ENCODE measurements around the gene DEFB128. TPM values are rescaled to one million over a fixed set of nuclear protein-coding genes. Genes with fewer than 3 reads are reported as not detected.
"Not testable (repeated sequence)": the region's sequence is repeated elsewhere in the genome, so short reads cannot be mapped to it uniquely, and the experiment has no call there.

The DEFB128 gene
- total and polyA plus RNA-seq, 10 of the 15 experiments (the other 5 are each of a cell fraction or from before 2014, with no cell fraction given) = not detected

DNA sequence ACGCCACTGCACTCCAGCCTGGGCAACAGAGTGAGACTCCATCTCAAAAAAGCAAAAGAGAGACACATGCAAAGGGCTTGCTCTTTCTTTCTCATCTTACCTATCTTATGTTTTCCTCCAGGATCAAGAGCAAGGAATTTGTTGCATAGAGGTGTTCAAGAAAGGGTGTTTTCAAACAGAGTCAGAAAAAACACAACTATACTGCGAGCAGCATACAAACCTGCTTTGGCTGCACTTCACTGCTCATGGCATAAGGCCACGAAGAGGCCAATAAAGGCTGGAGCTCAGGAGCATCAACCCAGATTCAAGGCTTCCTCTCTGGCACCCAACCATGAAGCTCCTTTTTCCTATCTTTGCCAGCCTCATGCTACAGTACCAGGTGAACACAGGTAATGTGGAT lies 37.4 kb upstream of the DEFB128 start, which contains the start of gene DEFB129 (continued):
- TF ChIP-seq, protein P1, sequence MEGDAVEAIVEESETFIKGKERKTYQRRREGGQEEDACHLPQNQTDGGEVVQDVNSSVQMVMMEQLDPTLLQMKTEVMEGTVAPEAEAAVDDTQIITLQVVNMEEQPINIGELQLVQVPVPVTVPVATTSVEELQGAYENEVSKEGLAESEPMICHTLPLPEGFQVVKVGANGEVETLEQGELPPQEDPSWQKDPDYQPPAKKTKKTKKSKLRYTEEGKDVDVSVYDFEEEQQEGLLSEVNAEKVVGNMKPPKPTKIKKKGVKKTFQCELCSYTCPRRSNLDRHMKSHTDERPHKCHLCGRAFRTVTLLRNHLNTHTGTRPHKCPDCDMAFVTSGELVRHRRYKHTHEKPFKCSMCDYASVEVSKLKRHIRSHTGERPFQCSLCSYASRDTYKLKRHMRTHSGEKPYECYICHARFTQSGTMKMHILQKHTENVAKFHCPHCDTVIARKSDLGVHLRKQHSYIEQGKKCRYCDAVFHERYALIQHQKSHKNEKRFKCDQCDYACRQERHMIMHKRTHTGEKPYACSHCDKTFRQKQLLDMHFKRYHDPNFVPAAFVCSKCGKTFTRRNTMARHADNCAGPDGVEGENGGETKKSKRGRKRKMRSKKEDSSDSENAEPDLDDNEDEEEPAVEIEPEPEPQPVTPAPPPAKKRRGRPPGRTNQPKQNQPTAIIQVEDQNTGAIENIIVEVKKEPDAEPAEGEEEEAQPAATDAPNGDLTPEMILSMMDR (IDR thresholded peaks at IDR 0.05 in 2 of 3, conservative IDR thresholded peaks at IDR 0.05 in 1 of 3; ENCODE audit: control insufficient read depth in 2 of 3, extremely low read depth in 1 of 3, insufficient read depth in 1 of 3, low read depth in 3 of 3, low read length in 3 of 3) = no peak
- TF ChIP-seq, protein P2, sequence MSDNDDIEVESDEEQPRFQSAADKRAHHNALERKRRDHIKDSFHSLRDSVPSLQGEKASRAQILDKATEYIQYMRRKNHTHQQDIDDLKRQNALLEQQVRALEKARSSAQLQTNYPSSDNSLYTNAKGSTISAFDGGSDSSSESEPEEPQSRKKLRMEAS (IDR thresholded peaks at IDR 0.05; ENCODE audit: low read depth, low read length) = no peak
- TF ChIP-seq, protein P3, sequence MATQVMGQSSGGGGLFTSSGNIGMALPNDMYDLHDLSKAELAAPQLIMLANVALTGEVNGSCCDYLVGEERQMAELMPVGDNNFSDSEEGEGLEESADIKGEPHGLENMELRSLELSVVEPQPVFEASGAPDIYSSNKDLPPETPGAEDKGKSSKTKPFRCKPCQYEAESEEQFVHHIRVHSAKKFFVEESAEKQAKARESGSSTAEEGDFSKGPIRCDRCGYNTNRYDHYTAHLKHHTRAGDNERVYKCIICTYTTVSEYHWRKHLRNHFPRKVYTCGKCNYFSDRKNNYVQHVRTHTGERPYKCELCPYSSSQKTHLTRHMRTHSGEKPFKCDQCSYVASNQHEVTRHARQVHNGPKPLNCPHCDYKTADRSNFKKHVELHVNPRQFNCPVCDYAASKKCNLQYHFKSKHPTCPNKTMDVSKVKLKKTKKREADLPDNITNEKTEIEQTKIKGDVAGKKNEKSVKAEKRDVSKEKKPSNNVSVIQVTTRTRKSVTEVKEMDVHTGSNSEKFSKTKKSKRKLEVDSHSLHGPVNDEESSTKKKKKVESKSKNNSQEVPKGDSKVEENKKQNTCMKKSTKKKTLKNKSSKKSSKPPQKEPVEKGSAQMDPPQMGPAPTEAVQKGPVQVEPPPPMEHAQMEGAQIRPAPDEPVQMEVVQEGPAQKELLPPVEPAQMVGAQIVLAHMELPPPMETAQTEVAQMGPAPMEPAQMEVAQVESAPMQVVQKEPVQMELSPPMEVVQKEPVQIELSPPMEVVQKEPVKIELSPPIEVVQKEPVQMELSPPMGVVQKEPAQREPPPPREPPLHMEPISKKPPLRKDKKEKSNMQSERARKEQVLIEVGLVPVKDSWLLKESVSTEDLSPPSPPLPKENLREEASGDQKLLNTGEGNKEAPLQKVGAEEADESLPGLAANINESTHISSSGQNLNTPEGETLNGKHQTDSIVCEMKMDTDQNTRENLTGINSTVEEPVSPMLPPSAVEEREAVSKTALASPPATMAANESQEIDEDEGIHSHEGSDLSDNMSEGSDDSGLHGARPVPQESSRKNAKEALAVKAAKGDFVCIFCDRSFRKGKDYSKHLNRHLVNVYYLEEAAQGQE (IDR thresholded peaks at IDR 0.05; ENCODE audit: low read depth, low read length) = no peak
- TF ChIP-seq CEBPB (IDR thresholded peaks at IDR 0.05; ENCODE audit: borderline replicate concordance in 1 of 2, low read depth in 2 of 2, low read length in 2 of 2) = no peak
- no peak for TF ChIP-seq NR2C2 (IDR thresholded peaks at IDR 0.05; ENCODE audit: borderline replicate concordance, control insufficient read depth, insufficient read length, low read depth)
- TF ChIP-seq, protein P4, sequence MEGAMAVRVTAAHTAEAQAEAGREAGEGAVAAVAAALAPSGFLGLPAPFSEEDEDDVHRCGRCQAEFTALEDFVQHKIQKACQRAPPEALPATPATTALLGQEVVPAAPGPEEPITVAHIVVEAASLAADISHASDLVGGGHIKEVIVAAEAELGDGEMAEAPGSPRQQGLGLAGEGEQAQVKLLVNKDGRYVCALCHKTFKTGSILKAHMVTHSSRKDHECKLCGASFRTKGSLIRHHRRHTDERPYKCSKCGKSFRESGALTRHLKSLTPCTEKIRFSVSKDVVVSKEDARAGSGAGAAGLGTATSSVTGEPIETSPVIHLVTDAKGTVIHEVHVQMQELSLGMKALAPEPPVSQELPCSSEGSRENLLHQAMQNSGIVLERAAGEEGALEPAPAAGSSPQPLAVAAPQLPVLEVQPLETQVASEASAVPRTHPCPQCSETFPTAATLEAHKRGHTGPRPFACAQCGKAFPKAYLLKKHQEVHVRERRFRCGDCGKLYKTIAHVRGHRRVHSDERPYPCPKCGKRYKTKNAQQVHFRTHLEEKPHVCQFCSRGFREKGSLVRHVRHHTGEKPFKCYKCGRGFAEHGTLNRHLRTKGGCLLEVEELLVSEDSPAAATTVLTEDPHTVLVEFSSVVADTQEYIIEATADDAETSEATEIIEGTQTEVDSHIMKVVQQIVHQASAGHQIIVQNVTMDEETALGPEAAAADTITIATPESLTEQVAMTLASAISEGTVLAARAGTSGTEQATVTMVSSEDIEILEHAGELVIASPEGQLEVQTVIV (IDR thresholded peaks at IDR 0.05; ENCODE audit: borderline replicate concordance, partially characterized antibody) = no peak
- no peak for TF ChIP-seq RBBP5 (conservative IDR thresholded peaks at IDR 0.05)
- no peak for TF ChIP-seq PAX5 (IDR thresholded peaks at IDR 0.05; ENCODE audit: borderline replicate concordance, low read depth, low read length)
- TF ChIP-seq CBFB (IDR thresholded peaks at IDR 0.05; ENCODE audit: low read depth) = no peak
- TF ChIP-seq KAT2A (conservative IDR thresholded peaks at IDR 0.05; ENCODE audit: control insufficient read depth, low read depth, low read length) = no peak
- TF ChIP-seq FOXM1 (IDR thresholded peaks at IDR 0.05; ENCODE audit: low read depth, low read length) = no peak

DNA sequence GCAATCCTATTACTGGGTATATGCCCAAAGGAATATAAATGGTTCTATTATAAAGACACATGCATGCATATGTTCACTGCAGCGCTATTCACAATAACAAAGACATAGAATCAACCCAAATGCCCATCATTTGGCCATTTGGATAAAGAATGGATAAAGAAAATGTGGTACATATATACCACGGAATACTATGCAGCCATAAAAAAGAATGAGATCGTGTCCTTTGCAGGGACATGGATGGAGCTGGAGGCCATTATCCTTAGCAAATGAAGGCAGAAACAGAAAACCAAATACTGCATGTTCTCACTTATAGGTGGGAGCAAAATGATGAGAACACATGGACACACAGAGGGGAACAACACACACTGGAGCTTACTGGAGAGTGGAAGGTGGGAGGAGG lies 36.4 kb upstream of the DEFB128 start:
- H3K36me3 ChIP-seq (ENCODE audit: control insufficient read depth in 2 of 2, insufficient read depth in 2 of 2, low read length in 1 of 2); H3K9me3 ChIP-seq (replicated peaks; ENCODE audit: control insufficient read depth, insufficient read depth, low read length); ATAC-seq; BruUV-seq (replicated peaks); H3K27me3 ChIP-seq (replicated peaks in 1 of 2; ENCODE audit: control insufficient read depth in 2 of 2, insufficient read depth in 2 of 2, low read length in 1 of 2); RAD21 ChIA-PET (ENCODE audit: unreplicated experiment); intact Hi-C loops (cut with micrococcal nuclease; ENCODE audit: unreplicated experiment); POLR2A ChIA-PET; H3K4me3 ChIP-seq; in situ Hi-C loops (cut with MboI); H3K4me2 ChIP-seq (ENCODE audit: control insufficient read depth, insufficient read depth); H3K9ac ChIP-seq (ENCODE audit: control insufficient read depth, insufficient read depth, low read length); DNase-seq (ENCODE audit: low read depth, low spot score); H2AFZ ChIP-seq (ENCODE audit: control insufficient read depth, low read depth, low read length); H3K4me1 ChIP-seq (ENCODE audit: control insufficient read depth, insufficient read depth, low read length); H4K20me1 ChIP-seq (ENCODE audit: control insufficient read depth, insufficient read depth); H3K79me2 ChIP-seq (ENCODE audit: control insufficient read depth, insufficient read depth, low read length); FAIRE-seq; H3K27ac ChIP-seq (ENCODE audit: control insufficient read depth, insufficient read depth): not testable (repeated sequence)
- CTCF ChIA-PET = interaction anchor here (2.0 kb wide), 1 partner anchor 40 kb away, joined by 7 read pairs; no protein-coding TSS in a partner anchor
- WGBS (ENCODE audit: insufficient coverage, insufficient replicate concordance, low lambda C conversion rate, missing lambda C conversion rate) = 39% methylated on average over 3 of the region's 3 CpGs
- SMC1A ChIA-PET (ENCODE audit: uncharacterized antibody, unreplicated experiment) = interaction anchor here (1.1 to 2.1 kb wide), 5 partner anchors 12 to 40 kb away, joined by 3 to 6 read pairs (median 3); no protein-coding TSS in a partner anchor

Data from GM12878 (cell line).